Activated CD4-positive, alpha-beta T cell treated with anti-CD3 and anti-CD28 coated beads, Interleukin-2, amount 50 U/mL, for 1 hour (primary cell): ENCODE results near the gene ADGRE1.
"Not testable (repeated sequence)": the region's sequence is repeated elsewhere in the genome, so short reads cannot be mapped to it uniquely, and the experiment has no call there.

Experiments used
- DNase-seq: peaks from one replicate; pipeline ENCODE4 v3.0.0-alpha.2; 2020

The ADGRE1 gene

GRCh38 chr19:6887316-6887715 is at the start of gene ADGRE1:
Gene ADGRE1 (plus strand): TSS chr19:6887579. CDS start chr19:6887609, 30 bp downstream.
- DNase-seq = no peak

DNA sequence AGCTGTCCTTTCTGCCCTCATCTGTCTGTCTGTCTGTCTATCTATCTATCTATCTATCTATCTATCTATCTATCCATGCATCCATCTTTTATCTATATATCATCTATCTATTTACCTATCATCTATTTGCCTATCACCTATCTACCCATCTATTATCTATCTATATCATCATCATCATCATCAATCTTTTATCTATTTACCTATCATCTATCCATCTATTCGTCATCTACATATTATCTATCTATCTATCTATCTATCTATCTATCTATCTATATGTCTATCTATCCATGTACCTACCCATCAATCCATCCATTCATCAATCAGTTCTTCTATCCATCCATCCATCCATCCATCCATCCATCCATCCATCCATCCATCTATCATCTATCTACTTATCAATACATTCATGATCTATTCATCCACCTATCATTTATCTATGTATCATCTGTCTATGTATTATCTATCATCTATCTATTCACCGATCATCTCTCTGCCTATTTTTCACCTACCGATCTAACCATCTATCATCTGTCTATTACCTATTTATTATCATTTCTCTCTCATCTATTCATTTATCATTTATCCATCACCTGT is 49.2 kb upstream of the ADGRE1 start:
- DNase-seq = no peak

- no peak for DNase-seq
Observed at GRCh38 chr19:6842871-6843607, 44.3 kb upstream of the ADGRE1 start.

DNA sequence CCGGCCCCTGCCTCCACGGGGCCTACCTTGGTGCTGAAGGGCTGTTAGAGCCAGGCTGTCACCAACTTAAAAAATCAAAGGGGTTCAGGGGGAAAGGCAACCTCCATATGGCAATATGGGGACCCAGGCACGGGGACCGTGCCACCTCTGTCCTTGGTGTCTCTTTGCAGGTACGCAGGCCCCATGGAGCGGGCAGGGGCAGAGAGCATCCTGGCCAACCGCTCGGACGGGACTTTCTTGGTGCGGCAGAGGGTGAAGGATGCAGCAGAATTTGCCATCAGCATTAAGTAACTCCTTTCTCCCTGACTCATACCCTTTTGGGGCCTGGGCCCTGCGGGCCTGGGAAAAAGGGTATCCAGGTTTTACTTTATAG is 39.6 kb upstream of the ADGRE1 start:
- DNase-seq = no peak

- no peak for DNase-seq
Observed at GRCh38 chr19:6848986-6849385, 38.4 kb upstream of the ADGRE1 start.

DNA sequence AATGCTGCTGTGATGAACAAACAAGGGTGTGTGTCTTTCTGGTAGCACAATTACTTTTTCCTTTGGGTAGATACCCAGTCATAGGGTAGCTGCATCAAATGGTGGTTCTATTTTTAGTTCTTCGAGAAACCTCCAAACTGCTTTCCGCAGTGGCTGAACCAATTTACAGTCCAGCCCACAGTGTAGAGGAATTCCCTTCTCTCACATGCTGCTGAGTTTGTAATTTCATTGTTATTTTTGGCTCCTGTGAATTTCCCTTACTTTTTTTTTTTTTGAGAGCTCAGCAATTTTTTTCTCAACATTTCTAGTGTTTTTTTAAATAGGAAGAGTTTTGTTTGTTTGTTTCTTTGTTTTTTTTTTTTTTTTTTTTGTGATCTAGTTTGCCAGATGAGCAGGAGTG is 37.5 kb upstream of the ADGRE1 start:
- DNase-seq = no peak

DNA sequence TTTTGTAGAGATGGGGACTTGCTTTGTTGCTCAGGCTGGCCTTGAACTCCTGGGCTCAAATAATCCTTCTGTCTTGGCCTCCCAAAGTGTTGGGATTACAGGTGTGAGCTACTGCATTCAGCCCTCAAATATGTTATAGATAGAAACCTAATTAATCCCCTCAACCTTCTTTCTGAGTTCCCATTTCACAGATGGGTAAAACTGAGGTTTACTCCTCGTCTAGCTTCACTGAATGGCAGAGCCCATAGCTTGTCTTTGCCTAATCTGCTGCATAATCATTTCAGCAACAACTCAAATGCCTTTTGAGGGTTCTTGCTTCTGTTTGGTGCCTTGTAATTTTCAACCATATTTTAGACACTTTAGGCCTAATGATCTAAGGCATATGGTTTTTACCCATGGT is 36.0 kb upstream of the ADGRE1 start:
- no peak for DNase-seq

- DNase-seq = no peak
Observed at GRCh38 chr19:6852001-6852400, 35.4 kb upstream of the ADGRE1 start.

GRCh38 chr19:6853868-6854267 is 33.5 kb upstream of the ADGRE1 start:
- no peak for DNase-seq

DNA sequence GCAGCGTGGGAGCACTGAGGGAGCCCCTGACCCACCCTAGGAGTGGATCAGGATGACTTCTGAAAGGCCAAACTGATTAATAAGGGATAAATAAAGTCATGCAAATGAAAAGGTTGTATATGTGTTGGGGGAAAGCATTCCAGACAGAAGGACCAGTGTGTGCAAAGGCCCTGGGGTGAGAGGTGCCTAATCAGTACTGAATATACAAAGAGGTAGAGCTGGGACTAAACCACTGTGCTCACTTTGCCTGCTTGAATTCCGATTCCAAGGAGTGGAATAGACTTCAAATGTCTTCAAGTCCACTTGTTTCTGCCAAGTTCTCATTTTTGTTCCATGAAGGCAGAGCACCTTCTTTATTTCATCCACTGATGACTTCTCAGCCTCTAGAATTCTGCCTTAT is 32.6 kb upstream of the ADGRE1 start:
- no peak for DNase-seq

DNA sequence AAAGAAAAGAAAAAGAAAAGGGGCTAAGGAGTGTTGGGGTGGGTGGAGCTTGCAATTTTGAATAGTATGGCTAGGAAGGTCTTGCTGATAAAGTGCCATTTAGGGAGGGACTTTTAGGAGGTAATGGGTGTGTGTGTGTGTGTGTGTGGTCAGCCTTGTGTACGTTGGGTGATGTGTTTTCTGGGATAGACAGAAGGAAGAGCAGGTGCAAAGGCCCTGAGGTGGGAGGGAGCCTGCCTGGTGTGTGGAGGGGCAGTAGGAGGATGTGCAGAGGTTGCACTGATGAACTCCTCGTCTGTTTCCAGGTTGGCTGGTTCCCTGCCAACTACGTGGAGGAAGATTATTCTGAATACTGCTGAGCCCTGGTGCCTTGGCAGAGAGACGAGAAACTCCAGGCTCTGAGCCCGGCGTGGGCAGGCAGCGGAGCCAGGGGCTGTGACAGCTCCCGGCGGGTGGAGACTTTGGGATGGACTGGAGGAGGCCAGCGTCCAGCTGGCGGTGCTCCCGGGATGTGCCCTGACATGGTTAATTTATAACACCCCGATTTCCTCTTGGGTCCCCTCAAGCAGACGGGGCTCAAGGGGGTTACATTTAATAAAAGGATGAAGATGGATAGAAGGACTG is 30.5 kb upstream of the ADGRE1 start:
- DNase-seq = no peak

- DNase-seq = no peak
Observed at GRCh38 chr19:6861683-6862286, 25.6 kb upstream of the ADGRE1 start.

DNA sequence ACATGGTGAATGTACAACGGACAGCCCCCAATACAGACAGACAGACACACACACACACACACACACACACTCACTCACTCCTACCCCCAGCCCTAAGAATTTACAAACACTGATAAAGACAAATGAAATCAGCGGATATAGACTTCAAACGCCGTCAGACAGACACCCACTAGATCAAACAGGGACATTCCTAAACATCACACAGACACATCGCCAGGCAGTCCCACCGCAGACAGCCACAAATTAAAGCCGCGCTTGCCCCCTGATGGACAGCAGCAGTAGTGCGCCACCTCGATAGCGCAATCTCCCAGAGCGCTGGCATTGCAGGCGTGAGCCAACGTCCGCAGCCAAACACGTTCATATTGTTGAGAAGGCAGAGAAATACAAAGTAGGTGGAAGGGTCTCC is 24.7 kb upstream of the ADGRE1 start:
- DNase-seq = peak; percentile 91

DNA sequence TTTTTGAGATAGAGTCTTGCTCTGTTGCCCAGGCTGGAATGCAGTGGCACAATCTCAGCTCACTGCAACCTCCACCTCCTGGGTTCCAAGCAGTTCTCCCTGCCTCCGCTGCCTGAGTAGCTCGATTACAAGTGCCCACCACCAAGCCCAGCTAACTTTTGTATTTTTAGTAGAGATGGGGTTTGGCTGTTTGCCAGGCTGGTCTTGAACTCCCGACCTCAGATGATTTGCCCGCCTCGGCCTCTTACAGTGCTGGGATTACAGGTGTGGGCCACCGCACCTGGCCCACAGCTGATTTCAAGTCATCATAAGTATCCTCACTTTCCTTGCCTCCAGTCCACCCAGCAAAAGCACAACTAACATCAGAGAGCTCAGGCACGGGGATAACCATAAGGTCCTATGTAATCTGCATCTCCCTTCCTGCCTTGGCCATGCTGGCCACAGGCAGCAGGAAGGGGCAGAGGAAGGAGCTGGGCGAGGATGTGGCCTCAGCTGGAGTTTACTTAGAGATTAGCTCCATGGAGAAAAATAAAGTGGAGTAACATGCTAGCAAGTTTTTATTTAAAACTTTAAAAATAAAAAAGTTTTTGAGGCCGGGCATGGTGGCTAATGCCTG is 22.9 kb upstream of the ADGRE1 start:
- no peak for DNase-seq

- no peak for DNase-seq
Observed at GRCh38 chr19:6865849-6866248, 21.5 kb upstream of the ADGRE1 start.

- DNase-seq = no peak
Observed at GRCh38 chr19:6866741-6867151, 20.6 kb upstream of the ADGRE1 start.

- no peak for DNase-seq
Observed at GRCh38 chr19:6868351-6868750, 19.0 kb upstream of the ADGRE1 start.

DNA sequence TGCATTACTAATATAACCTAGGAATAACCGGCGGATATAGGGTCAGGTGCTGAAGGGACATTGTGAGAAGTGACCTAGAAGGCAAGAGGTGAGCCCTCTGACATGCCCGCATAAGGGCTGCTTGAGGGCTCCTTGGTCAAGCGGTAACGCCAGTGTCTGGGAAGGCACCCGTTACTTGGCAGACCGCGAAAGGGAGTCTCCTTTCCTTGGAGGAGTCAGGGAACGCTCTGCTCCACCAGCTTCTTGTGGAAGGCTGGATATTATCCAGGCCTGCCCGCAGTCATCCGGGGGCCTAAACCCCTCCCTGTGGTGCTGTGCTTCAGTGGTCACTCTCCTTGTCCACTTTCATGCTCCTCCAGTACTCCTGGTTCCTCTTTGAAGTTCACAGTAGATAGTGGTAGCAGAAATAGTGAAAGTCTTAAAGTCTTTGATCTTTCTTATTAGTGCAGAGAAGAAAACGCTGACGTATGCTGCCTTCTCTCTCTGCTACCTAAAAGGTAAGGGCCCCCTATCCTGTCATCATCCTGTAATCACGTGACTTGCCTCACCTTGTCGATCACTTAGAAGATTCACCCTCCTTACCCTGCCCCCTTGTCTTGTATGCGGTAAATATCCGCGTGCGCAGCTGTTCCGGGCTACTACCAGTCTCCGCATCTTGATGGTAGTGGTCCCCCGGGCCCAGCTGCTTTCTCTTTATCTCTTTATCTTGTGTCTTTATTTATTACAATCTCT is 18.1 kb upstream of the ADGRE1 start:
- not testable (repeated sequence) for DNase-seq

GRCh38 chr19:6873708-6874431 is 13.5 kb upstream of the ADGRE1 start:
- DNase-seq = no peak

DNA sequence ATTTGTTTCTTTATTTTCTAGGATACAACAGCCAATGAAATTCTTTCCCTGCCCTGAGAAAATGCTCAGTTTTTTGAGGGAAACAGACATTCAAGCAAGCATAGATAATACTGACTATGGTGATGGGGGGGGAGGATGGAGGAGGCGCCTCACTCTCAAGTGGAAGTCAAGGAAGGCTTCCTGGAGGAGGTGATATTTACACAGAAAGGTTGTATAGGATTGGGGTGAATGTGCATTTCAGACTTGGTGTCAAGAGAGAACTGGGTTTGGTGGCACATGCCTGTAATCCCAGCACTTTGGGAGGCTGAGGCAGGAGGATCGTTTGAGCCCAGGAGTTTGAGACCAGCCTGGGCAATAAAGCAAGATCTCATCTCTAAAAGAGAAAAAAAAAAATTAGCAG is 12.2 kb upstream of the ADGRE1 start:
- DNase-seq = no peak

DNA sequence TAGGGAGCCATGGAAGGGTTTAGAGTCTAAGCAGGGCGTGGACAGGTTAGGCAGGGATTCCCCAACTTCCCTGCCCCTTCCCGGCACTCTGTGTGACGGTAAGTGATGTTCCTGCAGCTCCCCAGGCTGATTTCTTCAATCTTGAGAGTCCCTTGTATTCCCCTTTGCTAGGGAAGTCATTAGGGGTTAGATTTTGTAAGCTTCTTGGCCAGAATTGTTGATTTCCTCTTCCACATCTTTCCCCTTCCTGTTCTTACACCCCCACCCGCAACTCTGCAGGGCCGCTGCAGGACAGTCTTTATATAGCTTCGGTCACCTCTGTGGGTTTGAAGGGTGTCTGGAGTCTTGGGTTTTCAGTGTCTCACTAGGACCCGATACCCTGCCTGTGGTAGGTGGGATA is 10.6 kb upstream of the ADGRE1 start:
- DNase-seq = no peak

DNA sequence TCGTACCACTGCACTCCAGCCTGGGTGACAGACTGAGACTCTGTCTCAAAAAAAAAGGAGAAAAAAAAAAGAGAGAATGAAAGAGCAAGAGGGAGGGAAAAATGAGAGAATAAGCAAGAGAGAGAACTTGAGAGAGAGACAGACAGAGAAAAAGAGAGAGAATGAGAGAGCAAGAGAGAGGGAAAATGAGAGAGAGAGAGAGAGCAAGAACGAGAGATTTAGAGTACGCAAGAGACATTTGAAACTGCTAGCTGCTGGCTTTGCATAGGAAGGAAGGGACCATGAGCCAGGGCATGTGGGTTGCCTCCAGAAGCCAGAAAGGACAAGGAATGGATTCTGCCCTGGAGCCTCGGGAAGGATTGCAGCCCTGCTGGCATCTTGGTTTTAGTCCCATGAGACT is 9.6 kb upstream of the ADGRE1 start:
- DNase-seq = no peak
